NK-92 treated with Interleukin-12 subunit alpha and Interleukin-12 subunit beta, amount 100 ng/mL, for 24 hours (cell line): ENCODE measurements around the gene HNRNPF.
"Not testable (repeated sequence)": the region's sequence is repeated elsewhere in the genome, so short reads cannot be mapped to it uniquely, and the experiment has no call there.

Experiments
- DNase-seq: peaks from one replicate; lab custom pipeline; 2025; lab: John Stamatoyannopoulos, UW

The HNRNPF gene

DNA sequence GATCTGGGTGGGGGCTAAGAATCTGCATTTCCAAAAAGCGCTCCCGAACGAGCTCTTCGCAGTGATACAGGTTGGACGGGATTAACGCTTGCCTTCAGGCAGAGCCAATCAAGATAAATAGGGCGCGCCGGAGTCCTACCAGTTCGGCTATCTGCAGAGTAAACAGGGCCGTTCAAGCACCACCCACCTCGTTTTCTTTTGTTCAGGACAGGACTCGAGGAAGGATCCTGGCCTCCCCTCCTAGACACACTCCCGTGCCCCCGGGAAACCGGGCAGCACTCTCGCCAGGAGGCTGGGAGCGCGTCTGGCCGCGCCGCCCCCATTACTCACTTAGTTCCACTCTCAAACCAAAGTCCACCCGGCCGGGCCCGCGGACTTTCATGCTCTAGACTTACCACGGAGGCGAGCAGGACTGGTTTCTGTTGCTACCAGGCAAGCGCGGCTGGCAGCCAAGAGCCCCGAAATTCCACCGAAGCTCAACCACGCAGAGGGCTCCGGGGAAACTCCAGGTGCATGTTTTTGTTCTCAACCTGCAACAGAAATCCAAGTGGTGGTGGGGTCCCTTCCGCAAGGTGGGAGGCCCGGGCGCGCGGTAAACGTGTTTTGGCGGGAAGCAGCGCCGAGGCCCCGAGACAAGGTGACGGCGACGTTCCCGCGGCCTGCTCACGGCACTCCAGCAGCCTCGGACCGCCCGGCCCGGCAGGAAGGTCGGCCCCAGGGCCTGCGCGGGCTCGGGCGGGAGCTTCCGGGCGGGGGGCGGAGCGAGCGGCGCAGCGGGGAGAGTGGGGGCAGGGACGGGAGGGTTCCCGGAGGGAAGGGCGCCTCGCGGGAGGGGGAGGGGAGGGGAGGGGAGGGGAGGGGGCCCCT is 12.7 kb downstream of the HNRNPF start:
- DNase-seq: peak; percentile 75

DNA sequence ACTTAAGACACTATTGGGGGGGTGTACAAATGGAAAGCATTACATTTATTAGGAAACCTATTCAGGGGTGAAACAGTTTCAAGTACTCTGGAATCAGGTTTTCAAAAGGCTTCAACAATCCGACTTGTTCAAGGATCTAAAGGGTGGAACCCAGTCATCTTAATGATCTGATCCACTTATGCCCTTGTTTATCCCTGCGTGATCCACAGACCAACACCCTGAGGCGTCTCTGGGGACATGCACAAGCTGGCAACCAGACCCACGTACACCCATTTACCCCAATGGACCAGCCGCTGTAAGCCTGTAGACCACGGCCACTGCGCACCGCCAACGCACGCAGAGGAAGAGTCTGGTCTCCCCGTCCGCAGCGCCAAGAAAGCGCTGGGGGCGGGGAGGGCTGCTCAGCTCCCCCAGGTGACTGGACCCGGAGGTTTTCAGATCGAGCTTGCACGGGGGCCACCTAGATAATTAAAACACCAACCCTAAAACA is 13.4 kb downstream of the HNRNPF start:
- no peak for DNase-seq

DNA sequence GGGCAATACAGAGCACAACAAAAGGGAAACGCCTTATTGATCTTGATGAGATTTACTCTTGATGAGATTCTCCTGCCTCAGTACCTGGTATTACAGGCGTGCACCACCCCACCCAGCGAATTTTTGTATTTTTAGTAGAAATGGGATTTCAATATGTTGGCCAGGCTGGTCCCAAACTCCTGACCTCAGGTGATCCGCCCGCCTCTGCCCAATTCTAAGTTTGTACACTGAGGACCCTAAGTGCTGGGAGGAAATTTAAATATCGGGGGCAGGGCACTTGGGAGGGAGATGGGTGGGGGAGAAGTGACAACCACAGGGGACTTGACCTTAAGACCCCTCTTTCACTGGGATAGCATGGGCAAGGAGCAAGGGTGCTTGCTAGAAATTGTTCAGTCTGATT is 14.1 kb downstream of the HNRNPF start:
- no peak for DNase-seq

DNA sequence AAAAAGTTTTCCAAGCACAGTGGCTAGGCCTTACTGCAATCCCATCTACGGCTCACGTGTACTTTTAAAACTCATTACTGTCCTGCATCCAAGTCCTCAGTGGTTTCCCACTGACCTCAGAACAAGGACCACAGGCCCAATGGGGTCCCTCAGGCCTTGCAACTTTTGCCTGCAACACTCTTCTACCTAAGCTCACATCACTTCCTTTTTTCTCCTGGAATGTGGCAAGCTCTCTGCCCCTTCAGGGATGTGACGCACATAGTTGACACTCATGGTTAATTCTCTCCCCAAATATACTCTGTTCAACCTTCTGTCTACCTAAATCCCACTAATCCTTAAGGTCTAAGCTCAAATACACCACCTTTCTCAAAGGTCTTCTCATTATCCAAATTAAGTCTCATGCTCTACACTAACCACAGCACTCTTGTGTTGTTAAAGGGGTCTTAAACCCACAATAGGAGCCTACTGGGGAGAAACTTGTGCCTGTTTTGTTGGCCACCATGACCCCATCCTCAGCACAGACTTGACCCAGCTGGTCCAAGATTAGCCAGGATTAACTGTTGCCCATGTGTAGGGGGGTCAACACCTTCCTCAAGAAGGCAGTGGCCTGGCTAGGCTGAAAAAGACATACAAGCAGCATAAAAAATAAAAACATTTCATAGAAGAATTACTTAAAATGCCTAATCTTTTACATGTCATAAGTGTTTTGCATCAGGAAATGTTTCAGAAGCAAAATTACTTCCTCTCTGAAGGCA is 15.2 kb downstream of the HNRNPF start:
- DNase-seq: no peak

DNA sequence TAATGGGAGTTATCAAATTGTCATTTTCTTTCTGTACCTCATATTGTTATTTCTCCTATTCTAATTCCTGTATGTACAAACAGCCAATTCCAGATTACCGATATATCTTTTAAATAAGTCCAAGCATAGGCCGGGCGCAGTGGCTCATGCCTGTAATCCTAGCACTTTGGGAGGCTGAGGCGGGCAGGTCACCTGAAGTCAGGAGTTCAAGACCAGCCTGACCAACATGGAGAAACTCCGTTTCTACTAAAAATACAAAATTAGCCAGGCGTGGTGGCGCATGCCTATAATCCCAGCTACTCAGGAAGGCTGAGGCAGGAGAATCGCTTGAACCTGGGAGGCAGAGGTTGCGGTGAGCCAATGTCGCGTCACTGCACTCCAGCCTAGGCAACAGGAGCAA is 15.8 kb downstream of the HNRNPF start:
- not testable (repeated sequence) for DNase-seq

DNA sequence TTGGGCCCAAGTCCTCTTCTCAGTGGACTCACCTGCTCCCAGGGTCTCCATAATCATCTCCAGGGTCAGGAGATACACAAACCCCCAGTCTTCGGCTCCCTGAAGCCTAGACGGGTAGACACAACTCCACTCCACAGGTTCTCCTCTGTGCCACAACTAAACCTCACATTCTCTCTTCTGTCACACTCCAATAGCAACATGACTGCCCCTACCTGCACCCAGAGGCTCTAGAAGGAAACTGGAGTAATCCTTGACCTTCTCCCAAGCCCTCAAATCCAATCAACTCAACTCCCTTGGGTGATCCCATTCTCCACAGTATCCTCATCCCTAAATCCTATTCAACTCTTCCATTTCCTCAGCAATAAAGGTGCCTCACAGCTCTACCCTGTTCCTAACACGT is 16.2 kb downstream of the HNRNPF start:
- no peak for DNase-seq

DNA sequence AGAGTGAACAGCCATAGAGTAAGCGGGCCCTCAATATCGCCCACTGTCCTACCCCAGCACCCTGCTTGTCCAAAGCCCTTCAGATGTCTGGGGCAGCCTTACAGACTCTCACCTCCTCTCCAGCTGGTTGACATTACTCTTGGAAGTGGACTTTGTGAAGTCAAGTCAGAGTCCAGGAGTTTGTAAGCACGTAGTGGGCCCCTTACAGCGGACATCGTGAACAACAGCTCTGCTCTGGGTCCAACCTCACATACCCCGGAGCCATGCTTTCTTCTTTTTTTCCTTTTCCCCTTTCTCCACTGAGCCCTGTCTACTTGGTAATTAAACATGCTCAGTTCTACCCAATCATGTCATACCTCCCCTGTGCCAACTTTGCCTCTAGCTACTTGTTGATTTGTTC is 17.5 kb downstream of the HNRNPF start:
- DNase-seq: no peak

DNA sequence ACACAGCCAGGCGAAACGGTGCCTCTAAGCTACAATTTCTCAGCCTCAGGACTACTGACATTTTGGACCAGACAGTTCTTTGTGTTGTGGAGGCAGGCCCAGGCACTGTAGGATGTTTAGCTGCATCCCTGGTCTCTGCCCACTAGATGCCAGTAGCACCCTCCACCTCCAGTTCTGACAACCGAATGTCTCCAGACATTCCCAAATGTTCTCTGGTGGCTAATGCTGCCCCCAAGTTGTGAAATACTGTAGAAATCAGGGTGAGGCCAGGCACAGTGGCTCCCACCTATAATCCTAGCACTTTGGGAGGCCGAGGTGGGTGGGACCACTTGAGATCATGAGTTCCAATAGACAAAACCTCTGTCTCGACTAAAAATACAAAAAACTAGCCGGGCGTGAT is 18.2 kb downstream of the HNRNPF start:
- no peak for DNase-seq

DNA sequence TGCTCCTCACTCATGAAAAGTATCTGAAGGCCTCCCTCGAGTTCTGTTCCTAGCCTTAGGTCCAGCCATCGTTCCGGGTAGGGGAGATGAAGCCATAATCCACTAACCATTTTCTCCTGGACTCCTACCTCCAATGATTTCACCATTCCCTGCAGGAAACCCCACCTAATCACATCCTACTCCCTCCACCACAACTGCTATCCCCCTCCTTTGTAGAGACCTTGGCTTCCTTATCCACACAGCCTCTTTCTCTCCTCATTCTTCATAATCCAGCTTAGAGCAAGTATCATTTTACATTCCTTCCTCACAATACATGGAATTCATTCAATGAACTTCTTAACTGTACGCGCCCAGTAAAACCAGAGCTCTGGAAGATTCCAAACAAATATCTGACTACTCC is 18.7 kb downstream of the HNRNPF start:
- no peak for DNase-seq

DNA sequence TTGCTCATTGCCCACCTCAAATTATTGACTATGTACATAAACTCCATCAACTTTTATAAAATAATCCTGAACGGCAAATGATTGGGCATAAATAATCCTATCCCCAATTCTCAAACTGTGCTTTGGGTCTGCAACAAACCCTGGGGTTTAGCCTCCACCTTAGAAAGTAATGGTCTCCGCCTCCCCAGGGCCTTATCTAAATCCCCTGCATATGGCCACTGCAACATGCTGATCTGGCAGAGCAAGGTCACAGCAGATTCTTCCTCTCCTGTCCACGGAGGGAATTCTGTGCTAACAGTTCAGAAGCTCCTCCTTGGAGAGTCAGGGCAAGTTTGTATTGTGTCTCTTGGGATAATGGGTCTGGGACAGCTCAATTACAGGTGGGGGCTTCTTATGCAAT is 19.1 kb downstream of the HNRNPF start:
- DNase-seq: no peak

DNA sequence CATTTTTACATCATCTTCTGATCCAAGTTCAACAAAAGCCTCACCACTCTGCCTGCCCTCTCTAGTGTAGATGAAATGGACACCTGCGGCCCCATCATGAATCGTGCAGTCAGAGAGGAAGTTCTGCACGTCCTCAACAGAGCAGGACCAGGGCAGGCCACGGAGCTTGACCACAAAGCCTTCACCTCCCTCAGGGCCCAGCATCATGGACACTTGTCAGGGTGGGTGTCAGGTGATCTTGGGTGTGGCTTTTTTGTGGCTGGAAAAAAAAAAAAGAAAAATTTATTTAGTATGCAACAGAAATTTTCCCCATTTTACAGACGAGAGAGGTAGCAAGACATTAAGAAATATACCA is 21.3 kb downstream of the HNRNPF start:
- no peak for DNase-seq

DNA sequence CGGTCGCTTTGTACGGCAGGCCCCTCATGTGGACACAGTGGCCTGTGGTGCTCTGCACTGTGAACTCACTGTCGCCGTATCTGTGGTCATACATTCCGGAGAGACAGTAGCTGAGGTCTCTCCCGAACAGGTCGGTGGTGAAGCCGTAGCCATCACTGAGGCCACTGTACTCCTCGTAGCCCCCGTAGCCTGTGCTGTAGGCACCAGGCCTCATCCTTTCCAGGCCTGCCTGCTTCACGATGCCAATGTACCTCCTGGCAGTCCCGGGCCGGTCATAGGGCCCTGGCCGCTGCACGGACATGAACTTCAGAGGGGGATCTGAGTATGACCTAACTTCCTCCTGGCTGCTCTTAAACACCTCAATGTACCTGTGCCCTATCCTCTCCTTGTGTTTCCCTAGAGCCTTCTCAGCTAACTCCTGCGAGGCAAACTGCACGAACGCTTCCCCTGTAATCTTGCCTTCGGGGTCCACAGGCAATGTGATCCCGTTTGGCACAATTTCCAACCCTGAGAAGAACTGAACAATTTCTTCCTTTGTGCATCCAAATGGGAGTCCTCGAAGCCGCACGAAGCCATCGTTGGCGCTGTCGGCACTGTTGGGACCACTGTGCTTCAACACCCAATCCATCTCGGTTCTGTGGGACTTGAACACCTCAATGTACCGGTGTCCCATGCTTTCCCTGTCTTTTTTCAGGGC is 21.9 kb downstream of the HNRNPF start:
- no peak for DNase-seq

DNA sequence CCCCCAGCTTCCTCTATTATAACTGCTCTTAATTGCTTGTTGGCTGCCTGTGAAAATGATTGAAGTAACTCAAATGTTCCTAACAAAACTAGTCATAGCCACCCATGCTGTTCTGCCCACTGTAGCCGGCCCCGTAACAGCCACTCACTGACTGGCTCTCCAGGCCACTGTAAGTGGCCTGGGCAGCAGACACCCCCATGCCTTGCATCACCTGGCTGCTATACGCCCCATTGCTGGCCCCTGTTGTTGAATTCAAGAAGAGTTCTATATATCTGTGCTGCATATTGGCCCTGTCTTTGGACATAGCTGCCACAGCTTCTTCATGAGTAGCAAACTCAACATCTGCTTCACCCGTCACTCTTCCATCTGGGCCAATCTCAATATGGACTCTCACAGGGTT is 22.4 kb downstream of the HNRNPF start:
- no peak for DNase-seq

DNA sequence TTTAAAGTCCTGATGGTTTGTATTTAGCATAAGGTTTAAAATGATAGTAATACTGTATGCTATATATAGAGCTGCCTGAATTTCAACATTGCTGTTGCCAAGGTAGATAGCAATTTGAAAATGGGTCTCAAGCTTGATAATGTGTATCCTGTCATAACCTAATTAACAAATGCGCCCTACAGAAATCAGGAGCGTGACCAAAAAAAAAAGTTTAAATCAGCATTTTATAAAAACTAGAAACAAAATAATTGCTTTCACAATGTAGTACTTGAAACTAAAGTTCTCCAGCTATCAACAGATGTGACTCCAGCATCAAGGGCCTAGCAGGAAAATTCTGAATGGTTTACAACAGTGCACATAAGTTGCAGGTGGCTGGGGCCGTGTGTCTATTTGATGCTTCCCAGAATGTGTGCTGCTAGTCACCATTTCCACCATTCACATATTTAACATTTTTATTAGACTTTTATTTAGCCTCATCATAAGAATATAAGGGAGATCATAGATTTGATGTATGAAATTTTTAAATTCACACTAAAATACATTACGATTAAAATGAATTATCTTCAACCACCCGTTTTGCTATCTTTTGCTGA is 23.5 kb downstream of the HNRNPF start:
- no peak for DNase-seq

DNA sequence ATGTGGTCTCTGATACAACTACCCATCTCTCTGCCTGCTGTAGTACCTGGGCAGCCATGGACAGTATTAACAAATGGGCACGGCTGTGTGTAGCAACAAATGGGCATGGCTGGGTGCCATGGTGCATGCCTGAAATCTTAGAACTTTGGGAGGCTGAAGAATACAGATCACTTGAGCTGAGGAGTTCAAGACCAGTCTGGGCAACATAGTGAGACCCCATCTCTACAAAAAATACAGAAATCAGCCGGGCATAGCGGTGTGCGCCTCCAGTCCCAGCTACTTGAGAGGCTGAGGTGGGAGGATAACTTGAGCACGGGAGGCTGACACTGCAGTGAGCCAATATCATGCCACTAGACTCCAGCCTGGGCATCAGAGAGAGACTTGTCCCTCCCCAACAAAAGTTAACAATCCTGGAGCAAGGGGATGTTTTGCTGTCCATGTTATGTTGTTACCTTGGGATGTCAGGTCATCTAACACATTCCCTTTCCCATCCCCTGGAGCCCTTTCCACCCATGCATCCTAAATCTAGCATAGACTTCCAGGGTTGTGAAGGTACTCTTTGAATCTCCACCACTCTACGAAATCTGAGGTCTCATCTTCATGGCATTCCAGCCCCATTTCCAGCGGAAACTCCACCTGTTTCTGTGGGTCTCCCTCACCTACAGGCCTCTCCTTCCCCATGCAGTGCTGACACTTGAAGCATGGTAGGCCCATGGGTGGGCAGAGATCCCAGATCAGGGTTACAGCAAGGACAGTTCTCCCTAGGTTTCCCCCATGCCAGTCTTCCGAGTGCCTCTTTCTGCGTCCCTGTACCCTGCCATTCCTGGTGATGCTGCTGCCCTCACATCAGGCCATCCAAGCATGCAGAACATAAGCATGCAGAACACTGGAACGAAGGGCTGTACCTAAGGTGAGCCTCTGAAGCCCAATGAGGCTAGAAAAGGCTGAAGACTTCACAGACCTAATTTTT is 24.4 kb downstream of the HNRNPF start:
- DNase-seq: no peak

DNA sequence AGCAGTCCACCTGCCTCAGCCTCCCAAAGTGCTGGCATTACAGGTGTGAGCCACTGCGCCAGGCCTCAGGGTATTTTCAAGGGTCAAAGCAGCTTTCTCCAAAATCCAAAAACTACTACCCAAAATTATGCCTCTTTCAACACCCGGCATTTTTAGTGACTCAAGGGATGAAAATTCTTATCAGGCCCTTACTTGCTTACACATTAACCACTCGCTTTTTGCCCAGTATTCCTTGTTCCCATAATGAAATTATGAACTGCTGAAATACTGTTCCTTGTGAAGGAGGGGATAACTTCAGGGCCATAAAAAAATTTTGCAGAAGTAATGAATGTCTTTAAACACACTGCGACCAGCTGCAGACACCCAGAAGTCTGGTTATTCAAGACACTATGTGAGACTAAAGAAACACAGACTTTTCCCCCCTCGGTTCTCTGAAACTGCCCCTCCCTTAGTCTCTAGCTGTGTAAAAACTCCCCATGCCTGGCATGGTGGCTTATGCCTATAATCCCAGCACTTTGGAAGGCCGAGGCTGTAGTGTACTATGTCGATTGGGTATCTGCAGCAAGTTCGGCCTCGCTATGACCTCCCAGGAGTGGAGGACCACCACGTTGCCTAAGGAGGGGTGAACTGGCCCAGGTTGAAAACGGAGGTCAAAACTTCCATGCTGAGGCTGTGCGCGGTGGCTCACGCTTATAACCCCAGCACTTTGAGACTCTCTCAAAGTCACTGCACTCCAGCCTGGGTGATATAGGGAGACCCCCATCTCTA is 25.6 kb downstream of the HNRNPF start:
- no peak for DNase-seq

DNA sequence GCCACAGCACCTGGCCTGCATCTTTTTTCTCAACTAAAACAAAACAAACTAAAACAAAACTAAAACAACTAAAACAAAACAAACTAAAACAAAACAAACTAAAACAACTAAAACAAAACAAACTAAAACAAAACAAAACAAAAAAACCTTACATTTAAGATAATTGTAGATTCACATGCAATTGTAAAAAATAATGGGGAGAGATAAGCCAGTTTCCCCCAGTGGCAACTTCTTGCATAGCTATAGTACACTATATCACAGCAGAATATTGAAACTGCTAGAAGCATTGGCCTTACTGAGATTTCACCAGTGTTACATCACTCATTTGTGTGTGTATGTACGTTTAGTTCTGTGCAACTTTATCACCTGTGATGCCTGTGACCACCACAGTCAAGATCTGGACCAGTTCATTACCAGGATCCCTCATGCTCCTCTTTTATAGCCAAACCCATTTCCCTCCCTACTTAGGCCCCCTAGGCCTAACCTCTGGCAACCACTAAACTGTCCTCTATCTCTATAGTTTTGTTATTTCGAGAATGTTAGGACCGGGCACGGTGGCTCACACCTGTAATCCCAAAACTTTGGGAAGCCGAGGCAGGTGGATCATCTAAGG is 28.3 kb downstream of the HNRNPF start:
- DNase-seq: no peak

DNA sequence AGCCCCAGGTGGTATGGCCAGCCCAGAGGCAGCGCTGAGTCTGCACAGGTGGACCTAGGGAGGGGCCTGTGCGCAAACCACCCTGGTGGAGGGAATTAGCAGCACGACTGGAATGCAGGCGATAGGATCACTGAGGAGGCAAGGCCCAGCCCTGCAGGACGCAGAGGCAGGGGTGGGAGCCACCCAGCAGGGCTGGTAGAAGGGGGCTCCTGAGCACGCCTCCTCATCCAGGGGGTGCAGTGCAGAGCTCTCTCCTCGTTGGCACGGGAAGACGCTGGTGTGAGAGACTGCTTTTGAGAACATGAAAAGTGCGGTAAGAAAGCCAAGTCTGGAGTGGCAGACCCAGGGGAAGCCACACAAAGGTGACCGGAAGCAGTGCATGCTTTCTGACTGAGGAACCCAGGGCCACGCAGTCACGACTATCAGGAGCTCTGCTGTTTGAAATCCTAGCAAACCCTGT is 31.5 kb downstream of the HNRNPF start:
- no peak for DNase-seq

DNA sequence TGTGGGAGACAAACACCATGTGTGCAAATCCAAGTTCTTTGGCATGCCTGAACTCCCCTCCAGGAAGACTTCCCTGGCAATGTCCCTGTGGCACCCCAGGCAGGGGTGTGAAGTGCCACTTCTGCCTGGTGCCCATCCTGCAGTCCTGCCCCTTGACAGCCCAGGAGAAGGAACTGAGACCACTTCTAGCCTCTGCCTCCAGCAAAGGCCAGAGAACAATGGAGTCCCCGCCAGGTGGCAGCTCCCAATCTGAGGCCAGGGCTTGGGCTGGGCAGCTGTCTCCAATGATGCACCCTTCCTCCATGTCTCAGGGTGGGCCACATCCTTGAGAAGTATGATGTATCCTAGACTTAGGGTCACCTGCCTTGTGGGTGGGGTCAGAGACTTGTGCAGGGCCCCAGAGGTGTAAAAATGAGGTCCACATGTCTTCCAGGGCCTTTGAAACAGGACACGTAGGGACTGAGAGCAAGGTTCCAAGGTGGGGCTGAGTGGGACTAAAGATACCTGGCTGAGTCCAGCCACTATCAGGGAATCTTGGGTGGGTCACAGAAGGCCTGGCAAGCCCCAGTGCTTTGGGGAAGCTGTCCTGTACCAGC is 32.1 kb downstream of the HNRNPF start:
- DNase-seq: no peak
